GM12878 (cell line): Measurements from ENCODE around the gene NFYB. TPM values are rescaled to one million over a fixed set of nuclear protein-coding genes. Genes with fewer than 3 reads are reported as not detected.

Experiments used
- ATAC-seq: fragments of 200-7000 bp; cut with Tn5 transposase; 3 replicates; pipeline ENCODE4 v1.9.1; 2020; ENCODE audit warnings: mild to moderate bottlenecking, moderate library complexity
- BruUV-seq: library from RNA; stranded (reverse); fragments of 400-500 nt; replicated peaks from 2 replicates; lab custom pipeline; 2021; lab: Mats Ljungman, UMichigan
- CTCF ChIA-PET: fragments of 300-600 bp; sonication (Branson Sonifier 250); formaldehyde crosslinking; extraction: SDS; loops from one replicate; lab custom pipeline; 2021; ENCODE audit warnings: inconsistent platforms; lab: Yijun Ruan, JAX
- POLR2A ChIA-PET: fragments of 350-600 bp; formaldehyde crosslinking; extraction: SDS; loops from one replicate; lab custom pipeline; 2021; ENCODE audit warnings: inconsistent platforms; lab: Charles Lee
- RAD21 ChIA-PET: fragments of 300-600 bp; sonication (Branson Sonifier 250); formaldehyde crosslinking; loops from one replicate; lab custom pipeline; 2023; ENCODE audit warnings: antibody characterized with exemption; ENCODE audit not compliant: unreplicated experiment; lab: Charles Lee
- SMC1A ChIA-PET: fragments of 300-600 bp; sonication (Branson Sonifier 250); formaldehyde crosslinking; loops from one replicate; lab custom pipeline; 2023; ENCODE audit not compliant: unreplicated experiment, uncharacterized antibody; lab: Charles Lee
- DNase-seq: peaks from one replicate; pipeline ENCODE4 v3.0.0-alpha.2; 2011; ENCODE audit warnings: low read depth, low spot score
- FAIRE-seq: peaks from 3 replicates; lab custom pipeline; 2011; peaks lifted over from hg19 to GRCh38; lab: Jason Lieb, UNC
- H2AFZ ChIP-seq: 2 replicates; pipeline ENCODE4 v1.6.0; 2011; ENCODE audit warnings: low read depth, low read length, control low read depth; ENCODE audit not compliant: control insufficient read depth
- H3K27ac ChIP-seq: 2 replicates; pipeline ENCODE4 v1.5.1; 2011; ENCODE audit warnings: control low read depth; ENCODE audit not compliant: control insufficient read depth, insufficient read depth
- H3K27me3 ChIP-seq, 2 experiments: replicated peaks in 1 of 2; 2 replicates each; pipeline versions ENCODE4 v1.6.0 to v1.6.1; 2011; ENCODE audit warnings: low read length in 1 of 2; ENCODE audit not compliant: control insufficient read depth in 2 of 2, insufficient read depth in 2 of 2
- H3K36me3 ChIP-seq, 2 experiments: 2 replicates each; pipeline ENCODE4 v1.5.1; 2011; ENCODE audit warnings: low read length in 1 of 2; ENCODE audit not compliant: control insufficient read depth in 2 of 2, insufficient read depth in 2 of 2
- H3K4me1 ChIP-seq: 2 replicates; pipeline ENCODE4 v1.6.1; 2011; ENCODE audit warnings: mild to moderate bottlenecking, low read length, moderate library complexity, mixed read lengths; ENCODE audit not compliant: control insufficient read depth, insufficient read depth
- H3K4me2 ChIP-seq: 2 replicates; pipeline ENCODE4 v1.6.0; 2011; ENCODE audit warnings: control low read depth; ENCODE audit not compliant: control insufficient read depth, insufficient read depth
- H3K4me3 ChIP-seq: fragments of 200-600 bp; sonication (generic); 2 replicates; pipeline ENCODE4 v1.5.1; 2016
- H3K79me2 ChIP-seq: 2 replicates; pipeline ENCODE4 v1.6.0; 2011; ENCODE audit warnings: low read length; ENCODE audit not compliant: control insufficient read depth, insufficient read depth
- H3K9ac ChIP-seq: 2 replicates; pipeline ENCODE4 v1.8.0; 2011; ENCODE audit warnings: low read length, control low read depth, mixed read lengths; ENCODE audit not compliant: control insufficient read depth, insufficient read depth
- H3K9me3 ChIP-seq: replicated peaks from 3 replicates; pipeline ENCODE4 v1.5.1; 2011; ENCODE audit warnings: mild to moderate bottlenecking, low read length; ENCODE audit not compliant: control insufficient read depth, insufficient read depth
- H4K20me1 ChIP-seq: 2 replicates; pipeline ENCODE4 v1.6.0; 2011; ENCODE audit not compliant: control insufficient read depth, insufficient read depth
- BHLHE40 ChIP-seq, 2 experiments: fragments of 450-650 bp in 1 of 2; IDR thresholded peaks; 2 replicates each; pipeline ENCODE4 v1.6.1; 2011 to 2017; ENCODE audit warnings: low read depth in 2 of 2, borderline replicate concordance in 1 of 2, improper control_type of control experiment in 1 of 2, low read length in 1 of 2, mild to moderate bottlenecking in 1 of 2
- CEBPB ChIP-seq, 2 experiments: fragments of 150-350 bp in 1 of 2; IDR thresholded peaks; 2 replicates each; pipeline ENCODE4 v1.6.1; 2012 to 2014; ENCODE audit warnings: low read depth in 2 of 2, low read length in 2 of 2, borderline replicate concordance in 1 of 2, inconsistent platforms in 1 of 2
- CREB1 ChIP-seq: IDR thresholded peaks from 2 replicates; pipeline ENCODE4 v1.6.1; 2012; ENCODE audit warnings: low read depth, mild to moderate bottlenecking, inconsistent platforms
- CTCF ChIP-seq, 3 experiments: IDR thresholded peaks in 2 of 3; conservative IDR thresholded peaks in 1 of 3; 2 replicates each; pipeline ENCODE4 v1.5.1; 2011; ENCODE audit warnings: low read depth in 3 of 3, low read length in 3 of 3, mild to moderate bottlenecking in 3 of 3, control low read depth in 2 of 3, moderate library complexity in 2 of 3, inconsistent platforms in 1 of 3, mixed read lengths in 1 of 3; ENCODE audit not compliant: control insufficient read depth in 2 of 3, insufficient read depth in 1 of 3; ENCODE audit errors: extremely low read depth in 1 of 3
- CUX1 ChIP-seq: IDR thresholded peaks from 2 replicates; pipeline ENCODE4 v1.6.1; 2012; ENCODE audit warnings: improper control_type of control experiment, low read depth, low read length; ENCODE audit not compliant: insufficient replicate concordance
- EED ChIP-seq: sonication (generic); IDR thresholded peaks from 2 replicates; pipeline ENCODE4 v1.6.1; 2016; ENCODE audit warnings: antibody characterized with exemption, low read depth
- JUNB ChIP-seq: IDR thresholded peaks from 2 replicates; pipeline ENCODE4 v1.6.1; 2016; ENCODE audit warnings: antibody characterized with exemption, mild to moderate bottlenecking
- NFYA ChIP-seq: IDR thresholded peaks from 2 replicates; pipeline ENCODE4 v1.6.1; 2011; ENCODE audit warnings: low read depth, mild to moderate bottlenecking, low read length, improper control_type of control experiment, borderline replicate concordance
- POLR2A ChIP-seq: IDR thresholded peaks from 2 replicates; pipeline ENCODE4 v1.6.1; 2011; ENCODE audit warnings: low read depth, mild to moderate bottlenecking, low read length
- RAD21 ChIP-seq: IDR thresholded peaks from 2 replicates; pipeline ENCODE4 v1.6.1; 2011; ENCODE audit warnings: mild to moderate bottlenecking, low read depth, low read length, moderate library complexity; ENCODE audit not compliant: insufficient read depth
- TCF7 ChIP-seq: IDR thresholded peaks from 2 replicates; pipeline ENCODE4 v1.6.1; 2014; ENCODE audit warnings: antibody characterized with exemption, borderline replicate concordance
- ZSCAN29 ChIP-seq: fragments of 450-650 bp; IDR thresholded peaks from 2 replicates; pipeline ENCODE4 v1.6.1; 2017; ENCODE audit warnings: mild to moderate bottlenecking, moderate library complexity
- ZZZ3 ChIP-seq: IDR thresholded peaks from 2 replicates; pipeline ENCODE4 v1.6.1; 2011; ENCODE audit warnings: low read depth; ENCODE audit not compliant: control insufficient read depth, insufficient read length
- WGBS: methylation state at CpG from one replicate; pipeline ENCODE4 v1.1.6; 2016; ENCODE audit warnings: low lambda C conversion rate; ENCODE audit not compliant: insufficient replicate concordance, insufficient coverage; ENCODE audit errors: missing lambda C conversion rate; 5-methylcytosine and 5-hydroxymethylcytosine counted together
- in situ Hi-C: fragments of 300-500 bp; cut with MboI; formaldehyde crosslinking; loops from 9 replicates; pipeline ENCODE4 v1.14.3; 2018; ENCODE audit warnings: mixed read lengths
- intact Hi-C: fragments of 100-400 bp; cut with micrococcal nuclease; formaldehyde crosslinking; loops from one replicate; pipeline ENCODE4 v1.14.2; 2022; ENCODE audit not compliant: unreplicated experiment
- polyA plus RNA-seq, 11 experiments: library from polyadenylated mRNA; depleted of rRNA in 4 of 11; unstranded in 6 of 11; stranded (reverse) in 5 of 11; fragments of >200 nt; fragmentation: Nextera tagmentation in 4 of 11; fragmentation: Illumina TruSeq in 1 of 11; extraction: Ambion mirVana in 4 of 11; extraction: Trizol in 1 of 11; gene quantifications; 1 replicate in 1 of 11; 2 replicates in 10 of 11; pipeline versions ENCODE4 v1.2.1 to v1.2.3, GENCODE V29; 2011 to 2016; ENCODE audit warnings: inconsistent platforms in 2 of 11, missing spikeins in 2 of 11, low read depth in 1 of 11
- total RNA-seq, 4 experiments: library from RNA; depleted of rRNA in 3 of 4; stranded (reverse); fragments of >200 nt in 3 of 4; fragmentation: Illumina TruSeq in 1 of 4; extraction: Trizol in 1 of 4; gene quantifications; 2 replicates each; pipeline versions ENCODE4 v1.2.1 to v1.2.3, GENCODE V29; 2013 to 2021

NFYB gene
- total and polyA plus RNA-seq, 10 of the 15 experiments (the other 5 are each of a cell fraction or from before 2014, with no cell fraction given): 13.8 to 42.3 (median 28.2) TPM

- TF ChIP-seq CTCF (IDR thresholded peaks at IDR 0.05 in 2 of 3, conservative IDR thresholded peaks at IDR 0.05 in 1 of 3; ENCODE audit: control insufficient read depth in 2 of 3, extremely low read depth in 1 of 3, insufficient read depth in 1 of 3, low read depth in 3 of 3, low read length in 3 of 3) (no peak), TCF7 (no peak), RAD21 (no peak)
Observed at GRCh38 chr12:104130760-104131159, 7.2 kb downstream of the NFYB start (continued).

- no TSS peak for BruUV-seq
- in situ Hi-C loops: no loop called here
- Histone ChIP-seq H3K9ac (no peak overlapping the region), H3K4me1 (no peaks in the 10 kb centered on the region), H4K20me1 (no peaks in the 10 kb centered on the region), H2AFZ (no peak overlapping the region), H3K36me3 (peaks cover 2 to 3% of the 10 kb centered on the region in 2 experiments), H3K9me3 (no peaks in the 10 kb centered on the region), H3K27me3 (no peaks in the 10 kb centered on the region), H3K79me2 (no peaks in the 10 kb centered on the region), H3K4me2 (no peak overlapping the region), H3K4me3 (no peak overlapping the region), H3K27ac (no peak overlapping the region)
- FAIRE-seq: no peak
- ATAC-seq: no peak
- SMC1A ChIA-PET: interaction anchor here (0.7 to 3.4 kb wide), 4 partner anchors 9 to 309 kb away, joined by 3 to 15 read pairs (median 4); no protein-coding TSS in a partner anchor
- POLR2A ChIA-PET: no interaction called here
- intact Hi-C loops: no loop called here
- CTCF ChIA-PET: interaction anchor here (1.3 to 5.4 kb wide), 2 partner anchors 17 to 242 kb away, joined by 3 to 35 read pairs; no protein-coding TSS in a partner anchor
- RAD21 ChIA-PET: no interaction called here
- 90% methylated on average over 3 of the region's 3 CpGs for WGBS
- TF ChIP-seq EED (no peak), NFYA (no peak), JUNB (no peak), ZZZ3 (no peak), TCF7 (no peak), CEBPB (IDR thresholded peaks at IDR 0.05; ENCODE audit: borderline replicate concordance in 1 of 2, low read depth in 2 of 2, low read length in 2 of 2) (no peak), POLR2A (no peak), ZSCAN29 (no peak), BHLHE40 (IDR thresholded peaks at IDR 0.05; ENCODE audit: borderline replicate concordance in 1 of 2, low read depth in 2 of 2, low read length in 1 of 2) (no peak), CUX1 (no peak), CREB1 (no peak)
- no peak for DNase-seq
Observed at GRCh38 chr12:104126548-104126947, 11.5 kb downstream of the NFYB start.
